H9 (cell line): ENCODE data around the gene ECE1. TPM values are rescaled to one million over a fixed set of nuclear protein-coding genes. Genes with fewer than 3 reads are reported as not detected.

Experiments used
- DNase-seq: peaks from one replicate; pipeline ENCODE4 v3.0.0-alpha.2; 2017
- H2AFZ ChIP-seq: one replicate; pipeline ENCODE4 v1.6.1; 2013; ENCODE audit warnings: mild to moderate bottlenecking, low read length, control low read depth, moderate library complexity
- H2AK5ac ChIP-seq: 2 replicates; pipeline ENCODE4 v1.6.1; 2013; ENCODE audit warnings: low read length, control low read depth, mixed read lengths; ENCODE audit not compliant: insufficient read length
- H2BK120ac ChIP-seq: one replicate; pipeline ENCODE4 v1.6.1; 2013; ENCODE audit warnings: low read depth, mild to moderate bottlenecking, low read length, control low read depth, inconsistent platforms; ENCODE audit not compliant: poor library complexity, severe bottlenecking
- H2BK12ac ChIP-seq: 2 replicates; pipeline ENCODE4 v1.6.1; 2013; ENCODE audit warnings: low read length, control low read depth, mixed read lengths, low read depth; ENCODE audit not compliant: insufficient read length
- H2BK15ac ChIP-seq: 2 replicates; pipeline ENCODE4 v1.6.1; 2013; ENCODE audit warnings: low read depth, low read length, control low read depth
- H2BK20ac ChIP-seq: one replicate; pipeline ENCODE4 v1.6.1; 2013; ENCODE audit warnings: low read depth, mild to moderate bottlenecking, low read length, control low read depth, inconsistent platforms; ENCODE audit not compliant: poor library complexity, severe bottlenecking
- H2BK5ac ChIP-seq: 2 replicates; pipeline ENCODE4 v1.6.1; 2013; ENCODE audit warnings: low read length, control low read depth, mixed read lengths; ENCODE audit not compliant: insufficient read length
- H3K14ac ChIP-seq: 2 replicates; pipeline ENCODE4 v1.6.1; 2013; ENCODE audit warnings: low read length, control low read depth; ENCODE audit not compliant: insufficient read depth
- H3K18ac ChIP-seq: 2 replicates; pipeline ENCODE4 v1.6.1; 2013; ENCODE audit warnings: low read depth, mild to moderate bottlenecking, mixed read lengths, low read length, control low read depth; ENCODE audit not compliant: insufficient read length
- H3K23ac ChIP-seq: 2 replicates; pipeline ENCODE4 v1.6.1; 2013; ENCODE audit warnings: low read length, control low read depth, mixed read lengths, low read depth; ENCODE audit not compliant: insufficient read length
- H3K23me2 ChIP-seq: 2 replicates; pipeline ENCODE4 v1.6.1; 2013; ENCODE audit warnings: low read depth, mild to moderate bottlenecking, mixed read lengths, low read length, control low read depth; ENCODE audit not compliant: insufficient read length, poor library complexity, severe bottlenecking
- H3K27ac ChIP-seq: 2 replicates; pipeline ENCODE4 v1.5.1; 2013; ENCODE audit warnings: low read length, control low read depth, mixed read lengths, low read depth; ENCODE audit not compliant: insufficient read length
- H3K27me3 ChIP-seq: 2 replicates; pipeline ENCODE4 v1.6.1; 2013; ENCODE audit warnings: low read length, control low read depth, inconsistent platforms; ENCODE audit not compliant: insufficient read depth
- H3K4ac ChIP-seq: 2 replicates; pipeline ENCODE4 v1.6.1; 2013; ENCODE audit warnings: low read depth, mild to moderate bottlenecking, control low read depth, inconsistent platforms, low read length, moderate library complexity
- H3K4me1 ChIP-seq: 2 replicates; pipeline ENCODE4 v1.6.1; 2013; ENCODE audit warnings: low read length, control low read depth, inconsistent platforms; ENCODE audit not compliant: insufficient read depth
- H3K4me2 ChIP-seq: 2 replicates; pipeline ENCODE4 v1.6.1; 2013; ENCODE audit warnings: low read length, control low read depth, mixed read lengths; ENCODE audit not compliant: insufficient read length, insufficient read depth
- H3K56ac ChIP-seq: 2 replicates; pipeline ENCODE4 v1.6.1; 2013; ENCODE audit warnings: low read depth, mild to moderate bottlenecking, mixed read lengths, low read length, control low read depth; ENCODE audit not compliant: insufficient read length
- H3K79me1 ChIP-seq: 2 replicates; pipeline ENCODE4 v1.6.1; 2013; ENCODE audit warnings: low read depth, mild to moderate bottlenecking, moderate library complexity, low read length, control low read depth, inconsistent platforms; ENCODE audit not compliant: insufficient read depth, poor library complexity, severe bottlenecking
- H3K79me2 ChIP-seq: 2 replicates; pipeline ENCODE4 v1.6.1; 2013; ENCODE audit warnings: low read length, control low read depth, inconsistent platforms; ENCODE audit not compliant: insufficient read depth
- H3K9ac ChIP-seq: 2 replicates; pipeline ENCODE4 v1.6.1; 2013; ENCODE audit warnings: low read length, control low read depth, mixed read lengths; ENCODE audit not compliant: insufficient read length; ENCODE audit errors: extremely low read depth
- H3K9me3 ChIP-seq: one replicate; pipeline ENCODE4 v1.6.1; 2013; ENCODE audit warnings: low read depth, low read length, inconsistent platforms; ENCODE audit not compliant: control insufficient read depth
- H3T11ph ChIP-seq: one replicate; pipeline ENCODE4 v1.6.1; 2013; ENCODE audit warnings: mild to moderate bottlenecking, low read length, control low read depth, inconsistent platforms
- H4K20me1 ChIP-seq: one replicate; pipeline ENCODE4 v1.6.1; 2013; ENCODE audit not compliant: control insufficient read depth, insufficient read length, insufficient read depth
- H4K5ac ChIP-seq: 2 replicates; pipeline ENCODE4 v1.6.1; 2013; ENCODE audit warnings: low read depth, mild to moderate bottlenecking, mixed read lengths, low read length, control low read depth; ENCODE audit not compliant: insufficient read length
- H4K8ac ChIP-seq: replicated peaks from 2 replicates; pipeline ENCODE4 v1.6.1; 2013; ENCODE audit warnings: low read length, control low read depth, mixed read lengths, low read depth; ENCODE audit not compliant: insufficient read length
- H4K91ac ChIP-seq: 2 replicates; pipeline ENCODE4 v1.6.1; 2013; ENCODE audit warnings: low read depth, mild to moderate bottlenecking, moderate library complexity, mixed read lengths, low read length, control low read depth; ENCODE audit not compliant: insufficient read length
- H3K27ac Mint-ChIP-seq, 3 experiments: 2 replicates in 2 of 3; 3 replicates in 1 of 3; pipeline ENCODE4 v1.8.0; 2020 to 2021; ENCODE audit warnings: mixed read lengths in 3 of 3, mild to moderate bottlenecking in 1 of 3, moderate library complexity in 1 of 3
- H3K27me3 Mint-ChIP-seq: 2 replicates; pipeline ENCODE4 v1.8.0; 2021; ENCODE audit warnings: low read depth, mild to moderate bottlenecking, moderate library complexity, mixed read lengths
- H3K36me3 Mint-ChIP-seq, 3 experiments: 2 replicates in 2 of 3; 3 replicates in 1 of 3; pipeline ENCODE4 v1.8.0; 2020 to 2021; ENCODE audit warnings: low read depth in 3 of 3, mixed read lengths in 3 of 3; ENCODE audit not compliant: insufficient read depth in 1 of 3
- H3K4me1 Mint-ChIP-seq, 2 experiments: 2 replicates each; pipeline ENCODE4 v1.8.0; 2020; ENCODE audit warnings: mixed read lengths in 2 of 2
- H3K4me3 Mint-ChIP-seq, 2 experiments: 2 replicates in 1 of 2; 3 replicates in 1 of 2; pipeline ENCODE4 v1.8.0; 2020 to 2021; ENCODE audit warnings: mild to moderate bottlenecking in 2 of 2, mixed read lengths in 2 of 2, moderate library complexity in 1 of 2
- H3K9me3 Mint-ChIP-seq, 2 experiments: 2 replicates in 1 of 2; 3 replicates in 1 of 2; pipeline ENCODE4 v1.8.0; 2020; ENCODE audit warnings: mild to moderate bottlenecking in 2 of 2, mixed read lengths in 2 of 2, moderate library complexity in 1 of 2
- CTCF ChIP-seq: fragments of 200-600 bp; sonication (generic); conservative IDR thresholded peaks from 3 replicates; pipeline ENCODE4 v1.8.0; 2021; ENCODE audit warnings: antibody characterized with exemption, mild to moderate bottlenecking
- WGBS: extraction: QIAGEN DNeasy Blood & Tissue Kit; methylation state at CpG from one replicate; pipeline ENCODE4 v1.1.7; 2013; ENCODE audit warnings: missing lambda C conversion rate, low lambda C conversion rate, mixed read lengths; ENCODE audit not compliant: insufficient read length; ENCODE audit errors: extremely low coverage; 5-methylcytosine and 5-hydroxymethylcytosine counted together
- total RNA-seq: library from RNA; stranded (reverse); gene quantifications from 2 replicates; pipeline ENCODE4 v1.2.1, GENCODE V29; 2021

Gene ECE1
- total RNA-seq, 1 experiment from 2014 or later, result 31.1 TPM

GRCh38 chr1:21245688-21246229 is 44.5 kb downstream of the ECE1 start:
- Histone ChIP-seq H3K23me2 (no peaks in the 10 kb centered on the region), H3T11ph (no peak overlapping the region), H3K27ac (no peak overlapping the region), H3K9me3 (no peaks in the 10 kb centered on the region), H2BK5ac (no peak overlapping the region), H4K91ac (no peak overlapping the region), H3K79me2 (no peaks in the 10 kb centered on the region), H3K9ac (no peak overlapping the region), H4K20me1 (no peaks in the 10 kb centered on the region), H3K79me1 (no peaks in the 10 kb centered on the region), H3K14ac (no peak overlapping the region), H2BK15ac (no peak overlapping the region), H4K5ac (no peak overlapping the region), H4K8ac (no peak overlapping the region), H2AFZ (no peak overlapping the region), H3K18ac (no peak overlapping the region), H3K4ac (no peak overlapping the region), H3K23ac (no peak overlapping the region), H3K56ac (no peak overlapping the region), H2BK12ac (no peak overlapping the region), H3K27me3 (no peaks in the 10 kb centered on the region), H2BK20ac (no peak overlapping the region), H2AK5ac (no peak overlapping the region), H2BK120ac (no peak overlapping the region), H3K4me1 (no peaks in the 10 kb centered on the region), H3K4me2 (no peak overlapping the region)
- TF ChIP-seq CTCF, result no peak
- peaks cover 8% of the 10 kb centered on the region in 2 experiments for H3K4me1 Mint-ChIP-seq
- no peaks in the 10 kb centered on the region for H3K9me3 Mint-ChIP-seq
- WGBS, result no CpG with 5 or more reads among the region's 4 CpGs
- H3K27me3 Mint-ChIP-seq, result no peaks in the 10 kb centered on the region
- no peak for DNase-seq
- H3K4me3 Mint-ChIP-seq, result no peak overlapping the region
- no peak overlapping the region for H3K27ac Mint-ChIP-seq
- peaks cover 5 to 16% (median 12%) of the 10 kb centered on the region in 3 experiments; a peak in 6 of 7 replicates for H3K36me3 Mint-ChIP-seq
